CD4-positive, alpha-beta T cell treated with Interleukin-15 for 1 hour (primary cell): Measurements from ENCODE around the gene NKX6-2.
"Not testable (repeated sequence)": the region's sequence is repeated elsewhere in the genome, so short reads cannot be mapped to it uniquely, and the experiment has no call there.

Source experiments
- DNase-seq: peaks from one replicate; pipeline ENCODE4 v3.0.0-alpha.2; 2020

Gene NKX6-2

DNA sequence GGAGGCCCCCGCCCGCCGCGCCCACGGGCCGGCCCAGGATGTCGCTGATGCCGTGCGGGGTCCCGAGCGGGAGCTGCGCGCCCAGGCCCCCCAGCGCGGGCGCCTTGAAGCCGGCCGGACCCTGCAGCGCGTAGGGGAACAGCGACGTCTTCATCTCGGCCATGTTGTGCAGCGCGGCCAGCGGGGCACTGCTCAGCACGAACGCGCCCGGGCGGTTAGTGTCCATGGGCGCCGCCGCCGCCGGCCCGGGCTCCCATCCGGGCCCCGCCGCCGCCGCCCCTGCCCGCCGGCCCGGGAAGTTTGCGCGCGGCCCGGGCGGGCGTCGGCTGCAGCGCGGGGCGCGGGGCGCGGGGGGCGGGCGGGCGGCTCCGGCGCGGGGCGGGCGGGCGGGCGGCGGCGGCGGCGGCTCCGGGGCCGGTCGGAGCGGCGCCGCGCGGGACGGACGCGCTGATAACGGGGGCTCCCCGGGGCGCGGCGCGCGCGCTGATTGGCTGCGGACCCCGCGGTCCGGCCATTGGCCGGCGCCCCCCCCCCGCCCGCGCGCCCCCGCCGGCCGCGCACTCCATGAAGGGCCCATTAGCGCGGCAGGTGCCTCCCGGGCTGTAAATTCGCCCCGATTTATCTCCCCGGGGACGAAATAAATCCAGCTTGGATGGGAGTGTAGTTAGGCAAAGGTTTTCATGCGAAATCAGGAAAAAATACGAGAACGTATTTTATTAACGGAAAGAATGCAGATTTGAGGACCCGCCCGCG lies at the start of gene NKX6-2:
NKX6-2 (minus strand) TSS at position 425 of the 753 bp plus-strand sequence; CDS start at position 226, 199 bp downstream.
- DNase-seq: no peak

DNA sequence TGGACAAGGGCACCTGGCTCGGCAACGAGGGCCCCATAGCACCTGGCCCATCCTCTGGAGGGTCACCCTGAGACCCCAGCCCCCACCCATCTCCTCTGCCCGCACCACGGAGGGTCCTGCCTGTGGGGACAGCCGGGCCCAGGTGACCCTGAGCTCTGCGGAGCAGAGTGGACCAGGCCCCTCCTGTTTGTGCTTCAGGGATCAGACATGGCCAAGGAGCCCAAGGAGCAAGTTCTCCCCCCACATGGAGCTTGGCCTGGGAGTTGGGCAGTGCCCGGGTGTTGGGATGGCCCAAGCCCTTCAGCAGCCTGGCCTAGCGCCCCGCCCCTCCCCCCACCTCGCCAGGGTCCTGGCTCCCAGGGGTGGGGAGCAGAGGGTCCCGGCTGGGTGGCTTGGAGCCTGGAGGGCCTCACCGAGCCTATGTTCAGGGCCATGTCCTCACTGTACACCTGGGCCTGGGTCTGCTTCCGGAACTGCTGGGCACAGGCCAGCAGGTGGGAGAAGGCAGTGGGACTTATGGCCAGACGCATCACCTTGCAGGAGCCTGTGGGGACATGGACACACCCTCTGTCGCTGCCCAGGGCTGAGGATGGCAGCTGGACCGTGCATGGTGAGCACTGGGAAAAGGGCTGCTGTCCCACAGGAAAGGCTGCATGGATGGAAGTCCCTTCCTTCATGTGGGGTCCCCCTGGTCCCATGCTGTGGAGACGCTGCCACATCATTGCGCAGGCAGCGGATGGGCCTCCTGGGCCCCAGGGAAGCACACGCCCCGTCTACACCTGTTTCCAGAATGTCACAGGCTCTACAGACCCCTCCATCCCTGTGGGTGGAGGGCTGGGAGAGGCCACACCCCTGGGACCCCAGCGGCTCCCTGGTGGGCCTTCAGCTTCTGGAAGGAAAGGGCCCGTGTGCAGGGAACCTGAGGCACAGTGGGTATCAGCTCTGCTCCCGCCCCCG lies 49.2 kb upstream of the NKX6-2 start:
- no peak for DNase-seq

DNA sequence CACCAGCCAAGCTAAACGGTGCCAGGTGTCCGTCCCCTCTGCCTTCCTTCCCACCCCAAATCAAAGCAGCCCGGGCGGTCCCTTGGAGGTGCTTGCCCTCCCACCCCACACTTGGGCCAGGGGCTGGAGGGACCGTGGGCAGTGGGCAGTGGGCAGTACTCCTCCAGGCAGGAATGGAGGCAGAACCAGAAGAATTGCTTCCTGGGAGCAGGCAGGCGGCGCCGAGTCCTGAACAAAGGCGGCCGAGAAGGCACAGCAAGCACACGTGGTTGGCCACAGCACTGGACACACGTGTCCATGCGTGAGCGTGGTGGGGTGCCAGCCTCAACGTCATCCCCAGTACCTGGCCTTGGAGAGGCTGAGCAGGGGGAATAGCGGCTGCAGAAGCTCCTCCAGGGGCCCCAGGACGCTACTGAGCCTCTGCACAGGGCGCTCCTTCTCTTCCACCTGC lies 48.4 kb upstream of the NKX6-2 start:
- DNase-seq: no peak

DNA sequence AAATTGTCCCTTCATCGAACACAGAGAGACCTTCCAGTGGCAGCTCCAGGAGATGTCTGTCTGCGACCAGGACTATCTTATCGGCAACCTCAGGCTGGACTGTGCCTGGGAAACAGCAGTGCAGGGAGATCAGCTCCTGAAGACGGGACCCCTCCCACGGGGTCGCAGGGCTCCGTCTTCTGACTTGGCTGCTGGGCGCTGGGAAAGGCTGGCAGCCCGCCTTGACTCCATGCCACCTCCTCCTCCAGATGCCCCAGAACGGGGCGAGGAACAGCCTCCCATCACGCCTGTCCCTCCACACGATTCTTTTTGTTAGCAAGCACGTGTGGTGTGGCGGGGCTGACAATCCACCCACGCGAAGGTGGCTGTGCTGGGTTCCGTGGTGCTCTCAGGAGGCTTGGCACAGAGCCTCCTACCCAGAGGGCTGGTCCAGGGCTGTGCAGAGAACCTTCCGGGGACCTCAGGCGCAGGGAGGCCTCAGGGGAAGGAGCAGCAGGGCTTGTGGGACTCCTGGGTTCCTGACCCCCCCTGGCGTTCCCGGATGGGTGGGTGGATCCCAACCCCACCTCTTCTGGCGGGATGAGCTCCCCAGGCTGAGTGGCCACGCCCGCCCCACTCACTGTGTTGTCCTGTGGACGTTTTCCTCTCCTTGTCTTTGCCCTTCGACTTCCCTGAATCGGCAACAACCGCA lies 47.6 kb upstream of the NKX6-2 start:
- DNase-seq: no peak

DNA sequence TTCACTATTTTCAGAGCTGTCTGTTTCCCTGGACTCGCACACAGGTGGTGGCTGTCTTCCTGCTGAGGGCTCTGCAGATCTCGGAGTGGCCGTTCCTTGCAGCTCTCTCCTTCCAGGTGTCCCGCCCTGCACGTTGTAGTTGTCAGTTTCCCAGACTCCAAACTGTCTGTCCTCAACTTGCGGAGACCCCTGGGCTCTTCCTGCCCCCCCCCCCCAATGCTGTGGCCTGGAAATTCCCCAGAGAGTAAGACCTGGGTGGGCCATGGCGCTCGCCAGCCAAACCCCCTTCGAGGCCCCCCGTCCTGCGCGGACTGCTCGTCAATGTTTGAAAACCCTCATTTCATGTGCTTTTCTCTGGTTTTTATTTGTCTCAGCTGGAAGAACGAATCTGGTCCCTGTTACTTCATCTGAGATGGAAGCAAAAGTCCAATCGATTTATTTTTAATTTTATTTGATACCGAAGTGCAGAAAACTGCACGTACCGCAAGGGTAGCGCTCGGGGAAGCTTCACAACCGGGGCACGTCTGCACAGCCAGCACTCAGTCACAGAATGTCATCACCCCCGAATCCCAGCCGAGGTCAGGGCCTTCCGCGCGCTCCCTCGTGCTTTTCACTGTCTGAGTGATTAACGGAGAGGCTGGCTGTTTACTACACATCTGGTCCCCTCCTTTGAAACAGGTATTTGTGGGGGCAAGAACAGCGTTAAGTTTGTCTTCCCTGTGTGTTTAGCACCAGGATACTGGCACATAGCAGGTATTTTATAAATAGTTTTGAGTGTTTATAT lies 46.4 kb upstream of the NKX6-2 start:
- DNase-seq: no peak

DNA sequence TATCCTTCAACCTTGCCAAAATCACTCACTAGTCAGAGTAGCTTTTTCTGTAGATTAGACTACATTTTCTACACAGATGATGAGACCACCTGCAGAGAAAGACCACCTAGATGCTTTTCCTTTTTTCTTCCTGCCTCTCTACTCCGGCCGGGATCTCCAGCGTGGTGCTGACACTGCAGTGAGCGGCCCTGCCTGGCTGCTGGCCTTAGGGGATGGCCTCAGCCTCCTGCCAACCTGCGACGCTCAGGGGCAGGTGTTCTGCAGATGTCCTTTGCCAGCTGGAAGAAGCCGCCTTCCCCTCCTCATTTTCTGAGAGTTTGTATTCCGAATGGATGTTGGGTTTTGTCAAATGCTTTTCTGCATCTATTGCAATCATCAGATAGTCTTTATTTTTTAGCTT lies 43.5 kb upstream of the NKX6-2 start:
- DNase-seq: no peak

DNA sequence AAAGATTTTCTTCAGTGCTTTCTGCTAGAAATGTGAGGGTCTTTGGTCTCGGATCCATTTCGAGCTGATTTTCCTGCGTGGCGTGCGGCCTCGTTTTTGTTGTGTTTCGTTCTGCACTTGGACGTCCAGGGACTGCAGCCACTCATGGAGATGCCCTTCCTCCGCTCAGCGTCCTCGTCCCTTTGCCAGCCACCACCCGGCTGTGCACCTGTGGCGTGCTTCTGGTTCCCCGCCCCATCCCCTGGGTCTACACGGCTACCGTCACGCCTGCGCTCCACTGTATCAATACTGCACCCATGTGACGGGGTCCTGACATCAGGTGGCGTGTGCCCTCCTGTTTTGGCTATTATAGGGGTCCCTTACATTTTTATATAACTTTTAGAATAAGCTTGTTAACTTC lies 42.7 kb upstream of the NKX6-2 start:
- no peak for DNase-seq

DNA sequence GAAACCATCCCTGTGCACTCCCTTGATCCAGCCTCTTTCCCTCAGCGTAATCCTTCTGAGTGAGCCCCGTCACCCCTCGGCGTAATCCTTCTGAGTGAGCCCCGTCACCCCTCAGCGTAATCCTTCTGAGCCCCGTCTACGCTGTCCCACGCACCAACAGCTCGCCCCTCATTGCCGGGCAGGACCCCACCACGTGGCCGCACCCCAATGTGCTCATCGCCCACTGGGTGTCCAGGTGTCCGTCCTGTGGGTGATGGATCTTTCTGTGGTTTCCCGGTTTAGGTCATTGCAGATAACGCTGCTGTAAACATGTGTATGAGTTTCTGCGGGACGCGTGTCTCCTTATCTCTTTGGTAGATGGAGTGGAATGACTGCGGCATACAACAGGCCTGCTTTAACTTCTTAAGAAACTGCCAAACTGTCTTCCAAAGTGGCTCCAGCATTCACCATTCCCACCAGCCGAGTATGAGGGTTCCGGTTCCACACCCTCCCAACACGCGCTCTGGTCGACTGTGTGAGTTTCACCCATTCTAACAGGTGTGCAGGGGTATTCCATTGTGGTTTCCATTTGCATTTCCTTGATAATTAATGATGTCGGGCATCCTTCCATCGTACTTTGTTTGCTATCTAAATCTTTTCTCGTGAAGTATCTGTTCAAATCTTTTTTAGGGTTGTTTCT lies 42.1 kb upstream of the NKX6-2 start:
- no peak for DNase-seq

DNA sequence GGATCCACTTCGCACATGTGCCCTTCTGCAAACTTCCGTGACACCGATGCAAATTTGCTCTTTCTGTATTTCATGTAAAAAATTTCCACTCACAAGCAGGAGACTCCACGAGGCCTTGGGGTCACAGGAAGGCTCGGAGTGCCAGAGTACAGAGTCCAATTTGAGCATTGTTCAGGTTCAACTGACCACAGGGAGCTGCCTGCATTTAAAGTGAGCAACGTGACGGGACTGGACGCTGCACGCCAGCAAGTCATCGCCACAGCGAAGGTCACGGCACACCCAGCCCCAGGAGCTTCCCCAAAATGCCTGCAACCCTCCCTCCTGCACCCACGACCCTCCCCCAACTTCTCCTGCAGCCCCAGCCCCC lies 41.5 kb upstream of the NKX6-2 start:
- DNase-seq: no peak

DNA sequence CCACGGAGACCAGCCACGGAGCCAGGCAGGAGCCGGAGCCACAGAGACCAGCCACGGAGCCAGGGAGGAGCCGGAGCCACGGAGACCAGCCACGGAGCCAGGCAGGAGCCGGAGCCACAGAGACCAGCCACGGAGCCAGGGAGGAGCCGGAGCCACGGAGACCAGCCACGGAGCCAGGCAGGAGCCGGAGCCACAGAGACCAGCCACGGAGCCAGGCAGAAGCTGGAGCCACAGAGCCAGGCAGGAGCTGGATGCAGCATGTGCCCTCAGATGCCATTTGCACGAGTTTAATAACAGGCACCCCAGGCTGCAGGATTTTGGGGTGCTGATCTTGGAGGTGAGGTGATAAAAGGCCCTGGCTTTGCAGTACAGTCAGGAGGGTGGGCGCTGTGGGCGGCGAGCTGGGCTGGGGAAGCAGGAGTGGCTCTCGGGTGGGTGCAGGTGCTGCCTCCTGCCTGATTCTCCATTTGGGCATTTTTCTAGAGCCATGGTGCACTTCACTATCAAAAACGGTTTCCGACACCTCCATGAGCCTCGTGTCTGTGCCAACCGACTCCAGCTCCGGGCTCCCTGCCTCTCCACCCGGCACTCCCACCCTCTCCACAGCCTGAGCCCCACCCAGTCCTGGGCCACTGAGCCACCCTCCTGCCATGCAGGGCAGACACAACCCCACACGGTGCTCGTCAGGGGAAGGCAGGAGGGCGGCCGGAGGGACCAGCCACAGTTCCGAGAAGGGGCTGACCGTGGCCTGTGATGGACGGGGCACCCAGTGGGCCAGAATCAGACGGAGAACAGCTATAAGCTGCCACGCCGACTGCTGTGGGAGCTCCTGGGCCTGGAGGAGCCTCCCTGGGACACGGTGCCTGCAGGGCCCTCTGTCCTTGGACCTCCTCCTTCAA lies 40.8 kb upstream of the NKX6-2 start:
- DNase-seq: no peak

DNA sequence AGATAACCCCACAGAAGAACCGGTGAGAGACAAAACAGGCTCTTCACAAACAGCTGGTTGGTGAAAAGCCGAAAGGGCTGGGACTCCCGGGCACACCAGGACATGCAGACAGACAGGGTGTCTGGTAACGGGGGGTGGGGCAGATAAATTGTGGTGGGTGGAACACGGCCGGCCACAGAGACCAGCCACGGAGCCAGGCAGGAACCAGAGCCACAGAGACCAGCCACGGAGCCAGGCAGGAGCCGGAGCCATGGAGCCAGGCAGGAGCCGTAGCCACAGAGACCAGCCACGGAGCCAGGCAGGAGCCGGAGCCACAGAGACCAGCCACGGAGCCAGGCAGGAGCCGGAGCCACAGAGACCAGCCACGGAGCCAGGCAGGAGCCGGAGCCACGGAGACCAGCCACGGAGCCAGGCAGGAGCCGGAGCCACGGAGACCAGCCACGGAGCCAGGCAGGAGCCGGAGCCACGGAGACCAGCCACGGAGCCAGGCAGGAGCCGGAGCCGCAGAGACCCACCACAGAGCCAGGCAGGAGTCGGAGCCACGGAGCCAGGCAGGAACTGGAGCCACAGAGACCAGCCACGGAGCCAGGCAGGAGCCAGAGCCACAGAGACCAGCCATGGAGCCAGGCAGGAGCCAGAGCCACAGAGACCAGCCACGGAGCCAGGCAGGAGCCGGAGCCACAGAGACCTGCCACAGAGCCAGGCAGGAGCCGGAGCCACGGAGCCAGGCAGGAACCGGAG lies 40.0 kb upstream of the NKX6-2 start:
- not testable (repeated sequence) for DNase-seq

DNA sequence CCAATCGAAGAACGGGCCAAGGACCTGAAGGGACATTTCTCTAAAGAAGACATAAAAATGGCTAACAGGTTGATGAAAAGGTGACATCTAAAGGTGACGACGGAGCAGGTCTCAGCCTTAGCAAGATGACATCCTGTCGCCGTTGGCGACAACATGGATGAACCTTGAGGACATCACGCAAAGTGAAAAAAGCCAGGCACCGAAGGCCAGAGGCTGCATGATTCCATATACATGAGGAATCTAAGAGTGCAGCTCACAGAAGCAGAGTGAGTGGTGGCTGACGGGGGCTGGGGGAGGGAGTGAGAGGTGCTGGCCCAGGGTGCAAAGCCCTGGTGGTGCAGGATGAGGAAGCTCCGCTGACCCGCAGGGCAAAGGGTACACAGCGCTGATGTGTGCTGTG lies 34.1 kb upstream of the NKX6-2 start:
- DNase-seq: no peak

DNA sequence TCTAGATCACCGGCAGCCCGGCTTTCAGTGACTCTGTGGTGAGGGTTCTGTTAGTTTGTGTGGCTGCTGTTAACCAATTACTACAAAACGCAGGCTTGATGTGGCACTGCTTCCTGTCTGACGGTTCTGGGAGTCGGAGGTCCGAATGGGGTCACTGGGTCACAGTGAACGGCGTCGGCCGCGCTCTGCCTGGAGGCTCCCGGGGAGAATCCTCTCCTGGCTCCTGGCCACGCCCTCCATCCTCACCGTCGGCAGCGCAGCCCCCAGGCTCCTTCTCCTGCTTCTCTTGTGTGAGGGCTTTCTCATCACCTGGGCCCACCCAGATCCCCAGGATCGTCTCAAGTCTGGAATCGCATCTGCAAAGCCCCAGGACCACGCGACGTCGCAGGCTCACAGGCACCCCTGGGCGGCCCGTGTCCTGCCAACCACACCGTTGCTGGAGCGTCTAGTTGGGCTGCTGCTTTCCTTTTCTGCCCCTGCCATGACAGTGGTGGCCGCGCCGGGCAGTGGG lies 31.8 kb upstream of the NKX6-2 start:
- no peak for DNase-seq

DNA sequence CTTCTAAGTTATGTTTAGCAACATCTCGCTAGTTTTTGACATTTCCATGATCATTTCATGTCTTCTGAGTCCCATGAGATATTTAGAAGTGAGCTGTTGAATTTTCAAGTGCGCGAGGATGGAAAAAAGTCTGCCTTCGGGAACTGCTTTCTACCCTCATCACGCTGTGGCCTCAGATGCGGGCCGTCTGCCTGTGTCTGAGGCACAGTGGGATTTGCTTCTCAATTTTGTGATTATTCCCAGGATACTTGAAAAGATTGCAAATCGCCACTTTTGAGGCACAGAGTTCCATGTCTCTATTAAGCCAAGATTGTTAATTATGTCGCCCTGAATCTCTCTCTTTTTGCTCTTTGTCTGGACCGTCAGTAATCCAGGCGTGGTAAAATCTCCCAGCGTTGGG lies 30.8 kb upstream of the NKX6-2 start:
- no peak for DNase-seq

DNA sequence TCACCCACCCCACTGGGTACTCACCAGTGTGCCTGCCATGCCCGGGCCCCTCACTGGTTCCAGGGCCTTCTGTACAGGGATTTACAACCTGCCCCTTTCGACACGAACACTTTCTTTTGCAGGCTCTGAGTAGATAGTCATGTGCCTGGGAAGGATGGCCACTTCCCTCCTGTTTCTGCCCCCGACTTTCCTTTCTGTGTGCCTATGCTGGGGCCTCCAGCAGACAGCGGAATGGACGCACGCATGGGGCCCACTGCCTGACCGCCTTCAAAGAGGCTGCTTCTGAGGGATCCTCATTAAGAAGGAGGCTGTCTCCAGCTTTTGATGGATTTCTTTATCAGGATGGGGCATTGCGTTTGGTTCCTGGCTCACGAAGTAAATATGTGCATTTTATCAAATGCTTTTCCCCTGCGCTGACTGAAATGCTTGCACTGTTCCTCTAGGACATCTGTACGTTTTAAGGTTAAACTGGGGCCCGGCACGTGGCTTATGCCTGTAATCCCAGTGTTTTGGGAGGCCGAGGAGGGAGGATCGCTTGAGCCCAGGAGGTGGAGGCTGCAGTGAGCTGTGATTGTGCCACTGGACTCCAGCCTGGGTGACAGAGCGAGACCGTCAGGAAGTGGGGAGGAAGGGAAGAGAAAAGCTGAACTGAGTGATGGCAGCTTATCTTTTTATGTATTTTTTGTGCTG lies 29.4 kb upstream of the NKX6-2 start:
- DNase-seq: no peak

DNA sequence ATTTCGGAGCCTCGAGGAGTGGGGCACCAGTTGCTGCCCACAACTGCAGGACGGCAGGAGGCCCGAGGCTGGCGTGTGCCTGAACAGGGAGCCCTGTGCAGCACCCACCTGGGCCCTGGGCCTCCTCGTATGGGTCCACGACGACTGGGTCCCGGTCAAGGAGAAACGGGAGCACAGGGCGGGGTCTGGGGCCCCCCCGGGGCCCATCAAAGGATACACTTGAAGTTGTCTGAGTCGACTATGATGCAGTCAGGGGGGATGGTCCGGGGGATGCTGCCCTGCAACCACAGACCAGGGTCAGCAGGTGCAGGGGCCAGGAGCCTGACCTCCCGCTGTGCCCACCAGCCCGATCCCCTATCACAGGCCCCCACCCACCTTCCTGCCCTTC lies 28.5 kb upstream of the NKX6-2 start:
- no peak for DNase-seq

DNA sequence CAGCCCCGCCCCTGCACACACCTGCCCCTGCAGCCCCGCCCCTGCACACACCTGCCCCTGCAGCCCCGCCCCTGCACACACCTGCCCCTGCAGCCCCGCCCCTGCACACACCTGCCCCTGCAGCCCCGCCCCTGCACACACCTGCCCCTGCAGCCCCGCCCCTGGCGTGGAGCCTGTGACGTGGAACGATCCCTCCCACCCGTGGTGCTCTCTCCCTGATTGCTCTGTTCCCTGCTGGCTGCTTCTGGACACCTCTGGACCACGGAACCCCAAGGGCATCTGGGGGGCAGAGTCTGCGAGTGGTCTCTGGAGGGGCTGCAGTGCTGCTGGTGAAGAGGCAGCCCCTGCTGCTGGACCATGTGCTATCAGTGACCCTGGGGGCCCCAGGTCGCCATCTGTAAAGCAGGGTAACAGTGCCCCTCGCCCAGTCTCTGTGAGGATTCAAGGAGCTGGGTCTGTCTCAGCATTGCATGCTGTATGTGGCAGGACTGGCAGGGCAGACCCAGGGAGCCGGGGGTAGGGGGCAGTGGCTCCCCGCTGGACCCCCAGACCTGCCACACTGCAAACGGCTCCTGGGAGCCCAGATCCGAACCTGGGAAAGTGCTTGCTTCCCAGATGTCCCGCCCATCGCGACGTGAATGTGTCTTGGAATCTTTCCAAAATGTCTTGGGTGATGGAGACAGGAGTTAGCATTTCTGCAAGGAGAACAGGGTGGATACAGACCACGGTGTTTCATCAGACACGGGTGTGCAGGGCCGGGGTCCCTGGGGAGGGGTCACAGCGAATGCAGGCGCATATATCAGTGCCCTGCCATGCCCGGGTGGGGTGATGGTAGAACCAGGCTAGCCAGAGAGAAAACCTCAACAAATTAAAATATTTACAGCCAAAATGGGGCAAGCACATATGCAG lies 27.9 kb upstream of the NKX6-2 start:
- DNase-seq: no peak

DNA sequence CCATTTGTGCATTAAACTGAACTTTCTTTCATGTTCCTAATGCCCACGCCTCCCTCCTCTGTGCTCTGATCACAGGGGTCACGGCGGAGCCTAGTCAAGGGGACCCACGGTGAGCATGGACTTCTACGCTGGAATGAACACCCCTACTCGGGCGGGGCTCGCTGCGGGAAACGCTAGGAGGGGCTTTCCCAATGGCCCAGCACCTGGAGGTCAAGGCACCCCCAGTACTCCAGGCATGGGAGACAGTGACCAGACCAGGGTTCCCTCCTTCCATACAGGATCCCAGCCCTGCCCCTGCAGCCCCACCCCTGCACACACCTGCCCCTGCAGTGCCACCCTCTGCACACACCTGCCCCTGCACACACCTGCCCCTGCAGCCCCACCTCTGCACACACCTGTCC lies 27.1 kb upstream of the NKX6-2 start:
- no peak for DNase-seq
